GM15510 (cell line): Measurements from ENCODE around the gene PPP2R5D.

Experiments
- POLR2A ChIP-seq: IDR thresholded peaks from 3 replicates; pipeline ENCODE4 v1.6.1; 2011; ENCODE audit warnings: borderline replicate concordance; ENCODE audit not compliant: insufficient read length; ENCODE audit errors: extremely low read depth

PPP2R5D gene

GRCh38 chr6:42961020-42961470 is 23.3 kb upstream of the PPP2R5D start:
- no peak for TF ChIP-seq POLR2A

GRCh38 chr6:42962096-42962495 is 22.3 kb upstream of the PPP2R5D start:
- TF ChIP-seq POLR2A: no peak

GRCh38 chr6:42962502-42963178 is 21.7 kb upstream of the PPP2R5D start:
- no peak for TF ChIP-seq POLR2A

GRCh38 chr6:42963179-42963854 is 21.1 kb upstream of the PPP2R5D start:
- TF ChIP-seq POLR2A: no peak

- no peak for TF ChIP-seq POLR2A
These were observed 20.3 kb upstream of the PPP2R5D start for GRCh38 chr6:42963855-42964605.

- TF ChIP-seq POLR2A: no peak
These were observed 17.8 kb upstream of the PPP2R5D start for GRCh38 chr6:42966571-42966970.

GRCh38 chr6:42967228-42967627 is 17.1 kb upstream of the PPP2R5D start:
- TF ChIP-seq POLR2A: no peak

- no peak for TF ChIP-seq POLR2A
These were observed 16.2 kb upstream of the PPP2R5D start for GRCh38 chr6:42968126-42968701.

GRCh38 chr6:42968783-42969182 is 15.6 kb upstream of the PPP2R5D start:
- no peak for TF ChIP-seq POLR2A

GRCh38 chr6:42969431-42969830 is 14.9 kb upstream of the PPP2R5D start:
- no peak for TF ChIP-seq POLR2A

GRCh38 chr6:42969934-42970333 is 14.4 kb upstream of the PPP2R5D start:
- TF ChIP-seq POLR2A: no peak

GRCh38 chr6:42970871-42971612 is 13.3 kb upstream of the PPP2R5D start:
- TF ChIP-seq POLR2A: no peak

GRCh38 chr6:42971746-42972327 is 12.5 kb upstream of the PPP2R5D start:
- TF ChIP-seq POLR2A: no peak

GRCh38 chr6:42973926-42974325 is 10.4 kb upstream of the PPP2R5D start:
- no peak for TF ChIP-seq POLR2A
